ENCODE results near the gene TRMT2A.
"Not testable (repeated sequence)": the region's sequence is repeated elsewhere in the genome, so short reads cannot be mapped to it uniquely, and the experiment has no call there.

The TRMT2A gene

DNA sequence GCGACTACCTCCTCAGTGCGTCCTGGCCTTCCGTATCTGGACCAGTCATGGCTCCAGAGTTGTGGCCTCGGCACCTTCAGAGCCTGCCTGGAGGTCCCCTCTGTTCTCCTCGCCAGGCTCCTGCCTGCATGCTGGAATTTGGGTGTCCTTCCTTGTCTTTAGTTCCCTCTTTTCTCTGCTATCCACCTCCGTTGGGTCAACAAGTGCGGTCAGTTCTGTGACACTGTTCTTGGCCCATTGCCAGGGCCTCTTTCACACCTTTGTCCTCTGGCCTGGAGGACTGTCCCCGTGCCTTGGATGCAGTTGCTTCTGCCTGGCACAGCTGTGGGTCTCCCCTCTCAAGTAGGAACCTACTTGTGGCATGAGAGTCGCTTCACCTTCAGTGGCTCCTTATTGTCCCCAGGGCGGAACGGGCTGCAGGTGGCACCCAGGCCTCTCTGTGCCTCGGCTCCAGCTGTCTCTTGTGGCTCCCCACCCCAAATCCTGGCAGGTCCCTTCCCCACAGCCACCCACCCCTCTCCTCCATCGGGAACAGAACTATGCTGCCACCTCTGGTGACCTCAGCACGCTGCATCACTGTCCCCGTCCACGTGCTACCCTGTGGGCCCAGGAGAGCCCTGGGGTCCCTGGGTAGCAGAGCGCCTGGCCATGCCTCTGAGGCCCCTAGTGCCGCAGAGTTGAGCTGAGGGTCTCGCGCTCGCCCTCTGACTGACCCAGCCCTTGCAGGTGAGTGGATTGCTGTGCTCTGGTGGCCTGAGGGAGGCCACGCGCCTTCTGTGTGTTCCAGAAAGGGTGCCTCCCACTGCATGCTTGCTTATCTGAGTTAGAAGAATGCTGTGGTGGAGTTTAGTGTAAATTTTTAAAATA, 32.2 kb downstream of the TRMT2A start:
- peak; percentile 60 for DNase-seq

DNA sequence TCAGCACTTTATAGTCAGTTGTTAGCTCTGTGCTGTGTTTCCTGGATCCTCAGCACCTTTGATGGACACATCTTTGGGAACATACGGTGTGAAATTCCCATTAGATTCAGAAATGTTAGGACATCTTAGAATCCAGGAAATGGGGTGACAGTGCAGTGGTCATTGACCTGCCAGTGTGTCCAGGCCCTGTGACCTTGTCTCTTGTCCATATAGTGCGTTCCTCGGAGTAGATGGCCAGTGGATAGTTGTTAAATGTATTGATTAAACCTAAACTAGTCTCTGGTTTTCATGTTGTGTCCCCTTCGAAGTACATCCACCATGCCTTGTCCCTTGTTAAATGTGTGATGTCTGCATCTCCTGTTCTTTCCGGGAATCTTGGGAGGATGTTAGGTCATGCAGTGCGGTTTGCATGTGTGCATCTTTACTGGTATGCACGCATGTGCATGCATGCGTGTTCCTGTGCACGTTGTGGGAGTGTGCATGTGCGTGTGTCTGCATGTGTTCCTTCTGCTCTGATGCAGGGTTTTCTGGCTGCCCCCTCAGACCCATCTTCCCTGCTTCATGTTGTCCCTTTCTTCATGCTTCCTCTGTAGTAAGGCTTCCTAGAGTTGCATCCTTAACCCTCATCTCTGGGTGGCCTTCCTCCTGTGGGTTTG, 33.0 kb downstream of the TRMT2A start:
- no peak for DNase-seq

DNA sequence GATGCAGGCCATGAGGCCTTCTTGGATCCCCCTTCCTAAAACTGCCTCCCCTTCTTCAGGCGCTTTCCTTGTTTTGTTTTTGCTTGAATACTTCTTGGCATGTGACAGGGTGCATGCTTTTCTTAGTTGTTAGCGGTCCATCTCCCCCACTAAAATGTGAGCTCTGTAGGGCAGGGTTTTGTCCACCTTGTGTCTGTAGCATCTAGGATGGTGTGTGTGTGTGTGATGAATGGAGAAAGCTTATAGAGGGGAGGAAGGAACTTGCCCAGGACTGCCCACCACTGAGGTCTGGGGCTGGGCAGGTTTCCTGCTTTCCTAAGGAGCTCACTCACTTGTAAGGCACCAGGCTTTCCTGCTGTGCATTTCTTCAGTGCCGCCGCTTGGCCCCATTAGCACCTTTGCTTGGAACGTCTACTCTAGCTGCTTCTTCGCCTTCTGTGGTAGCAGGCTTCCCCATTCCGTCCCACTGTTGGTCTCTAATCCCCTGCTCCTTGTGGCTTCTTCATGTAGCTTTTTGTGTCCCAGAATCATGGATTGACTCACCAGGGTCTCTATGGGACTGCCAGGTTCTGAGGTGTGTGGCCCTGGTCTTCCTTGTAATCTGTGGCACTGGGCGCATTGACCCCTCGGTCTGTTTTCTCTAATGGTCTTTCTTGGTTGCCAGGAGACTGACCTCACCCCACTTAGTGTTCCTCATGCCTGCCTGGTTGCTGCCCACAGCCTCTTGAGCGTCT, 33.7 kb downstream of the TRMT2A start:
- no peak for DNase-seq

DNA sequence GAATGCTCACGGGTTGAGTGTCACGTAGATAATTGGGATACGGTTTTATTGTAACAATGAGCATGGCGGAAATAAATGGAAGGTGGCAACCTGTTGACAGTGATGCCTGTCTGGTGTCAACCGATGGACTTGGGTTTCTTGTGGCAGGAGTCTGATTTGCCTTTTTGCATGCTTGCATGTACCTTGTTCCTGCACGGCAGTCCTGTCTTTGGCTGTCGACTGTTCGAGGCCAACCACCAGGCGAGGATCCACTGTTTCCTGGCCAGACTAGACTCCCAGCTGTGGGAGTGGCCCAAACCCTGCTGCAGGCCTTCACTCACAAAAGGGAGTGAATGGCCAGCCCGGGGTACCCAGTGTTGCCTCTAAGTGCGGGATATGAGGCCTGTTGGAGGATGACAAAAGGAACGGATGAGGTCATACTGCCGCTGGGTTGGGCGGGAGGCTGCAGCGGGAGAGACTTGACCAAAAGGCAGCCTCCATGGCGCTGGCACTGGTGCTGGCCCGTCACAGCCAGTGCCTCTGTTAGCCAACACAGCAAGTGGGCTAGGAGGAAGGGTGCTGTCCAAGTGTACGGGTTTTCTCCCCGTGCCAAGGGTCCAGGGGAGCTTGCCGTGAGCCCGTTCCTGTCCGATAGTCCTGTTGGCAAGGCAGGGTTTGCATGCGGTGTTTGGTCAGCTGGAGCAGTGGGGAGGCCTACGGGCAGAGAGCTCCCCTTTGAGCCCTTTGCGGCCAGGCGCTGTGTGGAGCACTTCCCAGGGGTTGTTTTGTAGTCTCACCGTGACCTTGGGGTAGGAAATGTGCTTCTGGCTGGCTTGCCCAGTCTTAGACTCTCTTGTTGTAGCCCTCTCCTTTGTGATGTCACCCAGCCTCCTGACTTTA, 36.0 kb downstream of the TRMT2A start:
- DNase-seq, result peak; percentile 58

GRCh38 chr22:20080445-20080775, 36.6 kb downstream of the TRMT2A start:
- peak; percentile 84 for DNase-seq

DNA sequence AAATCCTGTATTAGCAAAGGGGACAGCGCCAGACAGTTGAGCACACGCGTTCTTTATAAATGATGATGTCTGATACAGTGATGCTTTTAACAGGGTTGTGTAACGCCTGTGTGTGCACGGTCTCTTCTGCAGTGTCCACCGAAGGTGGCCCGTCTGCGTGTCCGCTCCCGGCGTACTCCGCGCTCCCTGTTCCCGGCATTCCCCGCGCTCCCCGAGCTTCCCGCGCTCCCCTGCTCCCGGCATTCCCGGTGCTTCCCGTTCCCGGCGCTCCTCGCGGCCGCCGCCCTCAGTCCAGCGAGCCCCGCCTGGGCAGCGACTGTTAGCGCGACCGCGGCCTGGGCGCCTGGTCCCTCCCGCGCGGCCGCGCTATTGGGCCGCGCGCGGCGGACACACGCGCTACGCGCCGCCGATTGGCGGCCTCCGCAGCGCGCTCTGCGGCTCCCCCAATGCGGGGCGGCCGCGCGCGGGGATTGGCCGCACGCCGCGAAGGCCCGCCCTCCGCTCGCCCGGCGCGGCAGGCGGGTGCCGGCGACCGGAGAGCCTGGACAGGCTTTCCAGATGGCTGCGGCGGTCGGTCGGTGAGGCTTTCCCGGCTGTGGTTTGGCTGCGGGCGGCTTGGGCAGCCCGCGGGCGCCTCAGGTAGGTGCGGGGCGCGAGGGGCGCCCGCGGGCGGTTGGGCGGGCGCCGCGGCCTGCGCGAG, 37.1 kb downstream of the TRMT2A start, which contains the start of gene DGCR8:
Gene DGCR8, plus strand, starts transcription at position 497 of the 700 bp plus-strand sequence. CDS start 5,723 bp downstream, outside the sequence.
- DNase-seq, result peak; percentile 93

DNA sequence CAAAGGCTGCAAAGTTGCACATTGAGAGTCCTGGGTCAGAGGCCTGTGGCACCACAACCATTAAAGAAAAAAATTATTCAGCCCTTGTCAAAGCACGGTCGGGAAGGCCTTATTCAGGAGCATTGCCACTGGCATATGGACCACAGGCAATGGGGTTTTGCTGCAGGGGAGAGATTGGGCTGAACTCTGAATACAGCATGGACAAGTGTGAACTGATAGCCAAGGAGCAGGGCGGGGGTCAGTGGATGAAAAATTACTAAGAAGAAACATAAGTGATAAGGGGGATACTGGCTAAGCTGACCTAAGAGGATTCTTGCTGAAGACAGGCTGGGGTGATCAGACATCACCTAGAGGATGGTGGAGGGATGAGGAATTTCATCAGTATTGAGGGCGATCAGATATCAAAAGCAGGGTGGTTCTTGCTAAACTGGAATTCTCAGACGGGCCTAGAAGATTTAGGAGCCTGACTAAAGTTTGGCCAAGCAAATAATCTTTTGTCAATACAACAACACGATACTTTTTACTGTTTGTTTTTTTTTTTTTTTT, 40.3 kb downstream of the TRMT2A start:
- DNase-seq, result peak; percentile 63

DNA sequence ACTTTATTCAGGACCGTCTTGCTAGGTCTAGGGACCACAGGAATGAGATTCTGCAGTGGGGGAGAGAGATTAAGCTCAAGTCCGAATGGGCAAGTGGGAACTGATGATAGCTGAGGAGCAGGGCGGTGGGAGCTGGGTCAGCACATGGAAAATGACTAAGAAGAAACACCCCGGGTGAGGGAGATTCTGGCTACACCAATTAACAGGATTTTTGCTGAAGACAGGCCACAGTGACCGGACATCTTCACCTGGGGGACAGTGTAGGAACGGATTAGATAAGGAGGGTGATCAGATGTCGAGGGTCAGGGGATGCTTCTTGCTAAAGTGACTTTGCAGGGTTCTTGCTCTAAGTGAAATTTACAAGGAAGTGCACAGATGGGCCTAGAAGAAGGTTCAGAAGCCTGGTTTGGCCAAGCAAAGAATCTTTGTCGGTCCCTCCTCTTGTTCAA, 45.5 kb downstream of the TRMT2A start:
- no peak for DNase-seq

- no peak for DNase-seq
These were observed 47.5 kb downstream of the TRMT2A start for GRCh38 chr22:20069331-20070042.

DNA sequence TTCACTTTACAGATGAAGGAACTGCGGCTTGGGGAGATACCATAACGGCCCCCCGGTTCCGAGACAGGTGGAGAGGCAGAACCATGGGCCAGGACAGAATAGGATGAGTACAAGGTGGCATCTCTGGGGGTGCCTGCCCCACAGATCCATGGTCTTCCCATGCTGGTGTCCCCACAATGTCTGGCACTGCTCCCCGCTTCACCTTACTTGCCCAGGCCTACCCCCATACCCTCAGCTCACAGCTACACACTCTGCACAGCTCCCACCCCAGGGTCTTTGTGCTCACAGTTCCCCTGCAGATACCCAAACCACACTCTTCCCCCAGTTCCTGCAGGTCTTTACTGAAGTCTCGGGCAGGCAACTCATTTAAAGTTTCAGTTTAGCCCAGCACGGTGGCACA, 48.4 kb downstream of the TRMT2A start:
- no peak for DNase-seq

- DNase-seq, result not testable (repeated sequence)
These were observed 49.7 kb downstream of the TRMT2A start for GRCh38 chr22:20067384-20067682.

DNA sequence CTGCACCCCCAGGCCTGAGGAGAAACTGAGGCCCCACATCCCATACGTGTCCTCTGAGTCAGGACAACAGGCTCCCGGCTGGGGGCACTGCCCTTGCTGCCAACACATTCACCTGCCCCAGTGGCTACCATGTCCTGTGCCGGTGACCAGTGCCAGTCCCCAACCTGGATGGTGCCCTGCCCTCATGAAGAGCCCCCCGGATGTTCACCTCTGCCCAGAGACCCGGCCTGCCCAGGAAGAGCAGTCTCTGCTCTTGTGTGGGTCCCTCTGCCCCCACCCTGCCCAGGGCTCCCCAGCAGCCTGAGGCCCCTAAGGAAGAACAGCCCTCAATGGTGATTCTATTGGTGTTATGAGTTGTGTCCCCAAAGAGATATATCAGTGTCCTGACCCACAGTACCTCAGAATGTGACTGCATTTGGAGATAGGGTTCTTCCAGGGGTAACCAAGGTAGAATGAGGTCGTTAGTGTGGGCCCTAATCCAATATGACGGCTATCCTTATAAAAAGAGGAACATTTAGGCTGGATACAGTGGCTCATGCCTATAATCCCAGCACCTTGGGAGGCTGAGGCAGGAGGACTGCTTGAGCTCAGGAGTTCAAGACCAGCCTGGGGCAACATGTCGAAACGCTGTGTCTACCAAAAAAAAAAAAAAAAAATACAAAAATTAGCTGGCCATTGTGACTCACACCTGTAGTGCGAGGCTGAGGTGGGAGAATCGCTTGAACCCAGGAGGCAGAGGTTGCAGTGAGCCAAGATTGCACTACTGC, 50.2 kb downstream of the TRMT2A start:
- DNase-seq, result no peak

DNA sequence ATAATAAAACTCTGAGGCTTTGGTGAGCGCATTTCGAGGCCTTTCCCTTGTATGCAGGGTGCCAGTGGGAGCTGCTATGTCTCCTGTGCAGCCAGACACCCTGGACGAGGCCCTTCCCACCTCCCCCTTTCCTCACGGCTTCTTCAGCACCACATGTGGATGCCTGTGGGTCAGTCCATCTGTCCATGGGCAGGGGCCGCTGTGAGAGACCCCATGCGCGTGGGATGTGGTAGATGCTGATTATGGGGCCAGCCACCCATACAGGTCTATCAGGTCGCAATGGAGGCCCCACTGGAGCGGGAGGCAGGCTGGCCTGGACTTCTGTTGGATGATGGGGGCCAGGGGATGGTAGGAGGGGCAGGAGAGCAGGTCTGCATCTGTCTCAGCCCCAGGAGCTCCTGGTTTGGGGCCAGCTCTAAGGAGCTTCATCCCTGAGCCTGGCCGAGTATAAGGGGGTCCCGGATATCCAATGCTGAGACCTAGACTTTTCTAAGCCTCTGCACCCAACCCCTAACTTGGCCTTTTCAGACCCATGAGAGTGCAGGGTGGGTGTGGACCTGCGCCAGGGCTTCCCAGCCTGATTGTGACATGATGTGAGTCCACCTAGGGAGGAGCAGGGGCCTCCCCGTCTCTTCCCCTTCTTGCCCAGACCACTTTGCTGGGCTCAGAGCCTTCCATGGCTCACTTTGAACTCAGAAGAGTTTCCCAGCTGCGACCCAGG, 51.0 kb downstream of the TRMT2A start:
- DNase-seq, result no peak

DNA sequence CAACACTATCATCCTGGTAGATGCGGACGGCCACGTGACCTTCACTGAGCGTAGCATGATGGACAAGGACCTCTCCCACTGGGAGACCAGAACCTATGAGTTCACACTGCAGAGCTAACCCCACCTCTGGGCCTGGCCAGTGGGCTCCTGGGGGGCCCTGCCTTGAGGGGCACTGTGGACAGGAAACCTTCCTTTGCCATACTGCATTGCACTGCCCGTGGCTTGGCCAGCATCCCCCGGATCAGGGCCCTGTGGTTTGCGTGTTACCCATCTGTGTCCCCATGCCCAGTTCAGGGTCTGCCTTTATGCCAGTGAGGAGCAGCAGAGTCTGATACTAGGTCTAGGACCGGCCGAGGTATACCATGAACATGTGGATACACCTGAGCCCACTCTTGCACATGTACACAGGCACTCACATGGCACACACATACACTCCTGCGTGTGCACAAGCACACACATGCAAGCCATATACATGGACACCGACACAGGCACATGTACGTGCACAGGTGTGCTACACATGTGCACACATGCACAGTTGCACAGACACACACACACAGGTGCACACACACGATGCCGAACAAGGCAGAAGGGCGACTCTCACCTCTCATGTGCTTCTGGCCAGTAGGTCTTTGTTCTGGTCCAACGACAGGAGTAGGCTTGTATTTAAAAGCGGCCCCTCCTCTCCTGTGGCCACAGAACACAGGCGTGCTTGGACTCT, 52.3 kb downstream of the TRMT2A start:
- no peak for DNase-seq

- no peak for DNase-seq
These were observed 52.9 kb downstream of the TRMT2A start for GRCh38 chr22:20064140-20064480.

DNA sequence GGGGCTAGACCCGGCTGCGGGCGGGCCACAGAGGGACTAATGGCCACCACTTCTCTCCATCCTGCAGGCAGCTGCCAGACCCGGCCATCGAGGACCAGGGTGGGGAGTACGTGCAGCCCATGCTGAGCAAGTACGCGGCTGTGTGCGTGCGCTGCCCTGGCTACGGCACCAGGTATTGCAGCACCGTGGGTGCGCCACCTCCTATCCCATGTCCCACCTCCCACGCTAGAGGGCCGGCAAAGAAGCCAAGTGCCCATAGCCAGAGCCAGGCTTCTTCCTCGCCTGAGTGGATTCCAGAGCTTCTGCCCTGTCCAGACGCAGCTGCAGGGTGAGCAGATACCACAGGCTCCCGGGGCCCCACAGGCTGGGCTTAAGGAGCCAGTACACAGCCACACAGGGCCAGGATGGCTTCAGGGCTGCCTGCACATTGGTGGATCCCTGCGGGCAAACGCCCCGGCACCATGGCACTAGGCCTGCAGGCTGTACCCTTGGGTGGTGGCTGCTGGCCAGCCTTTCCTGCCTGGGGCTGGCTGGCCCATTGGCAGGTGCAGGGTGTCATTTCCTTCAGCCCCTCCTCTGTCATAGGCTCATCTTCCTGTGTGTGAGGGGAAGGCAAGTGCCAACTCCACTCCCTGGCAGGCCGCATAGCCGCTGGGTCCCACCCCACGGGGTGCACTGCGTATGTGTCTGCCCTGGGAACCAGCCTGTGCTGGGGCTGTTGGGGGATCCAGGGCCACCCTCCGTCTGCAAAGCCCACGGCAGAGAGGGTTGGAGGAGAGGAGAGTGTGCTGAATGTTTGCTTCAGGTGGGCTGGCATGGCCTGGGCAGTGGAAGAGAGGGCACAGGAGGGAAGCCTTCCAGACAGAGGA, 53.5 kb downstream of the TRMT2A start:
- DNase-seq, result no peak

GRCh38 chr22:20062766-20063083, 54.3 kb downstream of the TRMT2A start:
- DNase-seq, result no peak
